HG02885 (cell line): ENCODE results near the gene RFX8.
"Not testable (repeated sequence)": the region's sequence is repeated elsewhere in the genome, so short reads cannot be mapped to it uniquely, and the experiment has no call there.

Experiments used
- ATAC-seq: cut with Tn5 transposase; IDR thresholded peaks from one replicate; pipeline ENCODE4 v1.9.1; 2021; ENCODE audit warnings: mild to moderate bottlenecking; ENCODE audit not compliant: unreplicated experiment, poor library complexity

RFX8 gene

DNA sequence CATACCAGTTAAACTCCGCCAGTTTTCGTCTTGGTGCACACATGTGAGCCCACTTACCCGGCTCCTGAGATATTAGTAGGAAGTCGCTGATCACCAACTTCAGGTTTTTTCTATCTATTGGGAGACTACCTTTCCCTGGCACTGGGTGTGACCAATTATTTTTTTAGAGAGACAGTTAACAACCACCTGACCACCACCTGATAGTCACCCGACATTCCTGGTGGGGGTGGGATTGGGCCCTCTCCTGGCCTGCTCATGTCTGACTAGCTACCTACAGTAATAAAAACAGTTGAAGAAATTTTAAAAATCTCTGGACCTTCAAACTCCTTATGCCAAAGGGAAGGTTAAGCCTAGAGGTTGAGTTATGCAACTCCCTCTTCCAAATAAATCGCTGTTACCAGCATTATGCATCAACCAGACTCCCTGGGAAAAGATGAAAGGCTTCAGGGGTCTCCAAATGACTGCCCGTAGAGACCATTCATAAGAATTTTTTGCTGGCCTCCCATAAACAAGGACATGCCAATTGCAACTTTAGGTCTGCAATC, 115.4 kb downstream of the RFX8 start:
- ATAC-seq, result no peak

DNA sequence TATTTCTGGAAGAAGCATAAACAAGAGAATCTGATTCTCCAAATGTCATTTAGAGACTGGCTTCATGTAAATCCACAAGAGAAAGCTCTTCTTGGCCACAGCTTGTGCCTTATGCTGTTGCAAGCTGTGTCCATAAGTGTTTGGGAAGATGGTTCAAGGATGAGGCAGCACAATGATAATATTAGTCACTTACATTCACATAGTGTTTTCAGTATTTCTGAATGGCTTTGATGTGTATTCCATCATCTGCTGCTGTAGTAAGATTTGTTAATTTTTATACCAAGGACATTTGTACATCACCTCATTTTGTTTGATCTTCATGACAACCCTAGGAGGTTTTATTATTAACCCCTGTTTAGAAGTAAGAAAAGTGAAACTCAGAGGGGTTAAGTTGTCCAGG, 117.5 kb downstream of the RFX8 start:
- no peak for ATAC-seq

DNA sequence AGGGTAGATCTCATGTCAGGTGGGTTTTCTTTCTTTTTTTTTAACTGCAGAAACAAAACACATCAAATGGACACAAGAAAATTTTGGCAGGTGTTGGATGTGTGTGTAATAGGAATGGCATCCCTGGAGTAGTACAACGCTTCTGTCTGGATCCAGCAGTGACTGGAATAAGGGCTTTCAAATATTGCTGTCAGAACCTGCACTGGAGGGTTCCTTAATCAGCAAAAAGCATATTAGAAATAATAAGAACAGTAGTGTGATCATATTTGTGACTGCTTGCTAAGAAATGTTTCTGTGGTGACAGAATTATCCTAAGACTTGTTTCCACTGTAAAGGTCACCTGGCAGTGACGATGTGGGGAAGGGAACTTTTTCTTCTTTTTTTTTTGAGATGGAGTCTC, 118.4 kb downstream of the RFX8 start:
- ATAC-seq, result no peak

DNA sequence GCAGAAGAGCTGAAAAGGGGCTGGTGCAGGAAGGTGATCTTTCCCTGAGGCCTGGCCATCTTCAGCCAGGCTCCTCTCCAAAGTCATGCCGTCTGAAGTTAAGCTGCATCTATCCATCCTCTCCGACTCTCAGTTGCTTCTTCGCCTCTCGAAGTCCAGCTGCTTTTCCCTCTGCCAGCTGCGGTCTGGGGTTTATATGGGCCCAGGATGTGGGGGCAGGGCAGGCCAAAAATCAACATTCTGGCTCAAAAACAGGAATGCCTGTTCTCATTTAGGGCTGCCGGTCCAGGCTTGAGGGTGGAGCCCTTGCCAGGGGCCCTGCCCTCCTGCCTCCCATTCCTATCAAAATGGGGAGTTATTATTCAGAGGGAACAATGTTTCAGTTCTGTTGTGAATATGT, 118.9 kb downstream of the RFX8 start:
- no peak for ATAC-seq

DNA sequence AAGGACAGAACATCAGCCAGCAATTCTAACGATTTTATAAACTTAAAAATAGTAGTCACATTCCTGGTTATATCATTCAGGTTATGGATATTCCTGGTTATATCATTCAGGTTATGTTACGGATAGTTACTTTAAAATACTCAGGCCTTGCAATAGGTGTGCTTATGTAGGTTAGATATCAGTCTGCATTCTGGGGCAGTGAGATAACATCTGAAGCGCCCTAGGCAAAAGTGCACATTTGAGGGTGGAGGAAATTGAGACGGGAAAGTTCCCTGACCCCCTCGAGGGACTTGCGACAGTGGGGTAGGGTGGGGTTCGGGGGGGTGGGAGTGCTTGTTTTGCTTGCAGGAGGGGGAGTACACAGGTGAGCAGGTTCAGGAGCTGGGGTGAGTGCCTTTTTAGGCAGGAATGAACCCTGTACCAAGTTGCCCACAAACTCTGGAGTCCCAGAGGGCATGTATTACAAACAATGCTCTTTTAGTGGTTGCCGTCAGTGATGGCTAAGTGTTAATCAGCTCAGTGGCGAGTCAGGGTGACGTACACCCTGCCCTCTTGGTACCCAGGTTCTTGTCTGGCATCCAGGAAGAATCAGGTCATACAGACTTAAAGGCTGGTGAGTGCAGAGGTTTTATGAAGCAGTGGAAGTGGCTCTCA, 119.4 kb downstream of the RFX8 start:
- no peak for ATAC-seq

DNA sequence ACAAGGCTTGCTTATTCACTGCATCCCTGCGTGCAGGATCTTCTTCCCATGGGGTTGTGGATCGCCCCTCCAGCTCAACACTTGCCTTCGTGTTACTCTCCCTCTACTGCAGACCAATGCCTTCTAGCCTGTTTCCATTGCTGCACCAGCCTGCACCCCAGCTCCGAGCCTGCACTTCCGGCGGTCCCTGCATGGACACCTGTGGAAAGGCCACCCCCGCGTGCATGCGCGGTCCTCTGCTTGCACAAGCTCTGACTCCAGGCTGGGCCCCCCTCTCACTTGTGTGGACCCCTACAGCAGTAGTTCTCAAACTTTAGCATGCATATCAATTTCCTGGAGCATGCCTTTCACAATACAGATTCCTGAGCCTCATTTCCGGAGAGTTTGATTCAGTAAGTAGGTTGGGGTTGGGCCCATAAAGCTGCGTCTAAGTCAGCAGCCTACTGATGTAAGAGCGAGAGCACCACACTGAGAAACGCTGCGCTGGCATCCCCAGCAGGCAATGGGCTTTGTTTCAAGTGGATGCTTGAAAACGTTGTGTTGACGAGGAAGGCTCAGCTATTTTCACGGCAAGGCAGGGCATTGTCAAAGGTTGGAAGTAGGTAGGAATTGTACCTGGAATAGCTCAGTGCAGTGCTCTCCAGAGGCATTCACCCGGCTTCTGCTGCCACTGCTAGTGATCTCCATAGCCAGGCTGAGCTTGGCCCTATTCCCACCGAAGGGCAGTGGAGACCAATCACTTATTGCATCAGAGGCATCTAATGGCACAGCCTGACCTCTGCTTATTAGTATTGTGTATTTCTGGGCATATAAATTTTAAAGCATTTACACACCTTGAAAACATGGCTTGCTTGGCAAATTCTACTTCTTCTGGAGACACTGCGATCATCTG, 120.2 kb downstream of the RFX8 start:
- no peak for ATAC-seq

DNA sequence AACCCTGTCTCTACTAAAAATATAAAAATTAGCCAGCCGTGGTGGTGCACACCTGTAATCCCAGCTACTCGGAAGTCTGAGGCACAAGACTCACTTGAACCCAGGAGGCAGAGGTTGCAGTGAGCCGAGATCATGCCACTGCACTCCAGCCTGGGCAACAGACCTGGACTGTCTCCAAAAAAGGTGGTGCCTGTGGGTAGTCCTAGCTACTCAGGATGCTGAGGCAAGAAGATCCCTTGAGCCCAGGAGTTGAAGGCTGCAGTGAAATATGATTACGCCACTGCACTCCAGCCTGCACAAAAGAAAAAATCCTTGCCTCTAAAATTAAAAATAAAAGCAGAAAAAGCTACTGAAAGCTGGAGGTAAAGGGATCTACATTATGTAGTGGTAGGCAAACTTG, 122.3 kb downstream of the RFX8 start:
- not testable (repeated sequence) for ATAC-seq

DNA sequence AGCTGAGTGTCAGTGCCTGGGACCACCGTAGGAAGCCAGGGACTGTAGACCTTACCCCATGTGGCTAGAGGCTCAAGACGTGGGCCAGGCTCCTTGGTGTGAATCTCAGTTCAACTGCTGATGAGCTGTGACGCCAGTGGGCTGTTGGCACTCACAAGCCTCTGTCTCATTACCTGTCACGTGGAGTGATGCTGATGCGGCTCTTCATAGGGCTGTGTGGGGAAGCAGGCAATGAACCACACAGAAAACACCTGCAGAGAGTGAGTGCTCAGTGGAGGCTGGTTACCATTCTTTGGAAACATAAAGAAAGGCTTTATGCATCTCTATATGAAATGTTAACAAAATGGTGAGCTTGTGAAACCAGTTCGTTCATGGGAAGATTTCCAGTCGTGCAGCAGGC, 123.7 kb downstream of the RFX8 start:
- no peak for ATAC-seq

DNA sequence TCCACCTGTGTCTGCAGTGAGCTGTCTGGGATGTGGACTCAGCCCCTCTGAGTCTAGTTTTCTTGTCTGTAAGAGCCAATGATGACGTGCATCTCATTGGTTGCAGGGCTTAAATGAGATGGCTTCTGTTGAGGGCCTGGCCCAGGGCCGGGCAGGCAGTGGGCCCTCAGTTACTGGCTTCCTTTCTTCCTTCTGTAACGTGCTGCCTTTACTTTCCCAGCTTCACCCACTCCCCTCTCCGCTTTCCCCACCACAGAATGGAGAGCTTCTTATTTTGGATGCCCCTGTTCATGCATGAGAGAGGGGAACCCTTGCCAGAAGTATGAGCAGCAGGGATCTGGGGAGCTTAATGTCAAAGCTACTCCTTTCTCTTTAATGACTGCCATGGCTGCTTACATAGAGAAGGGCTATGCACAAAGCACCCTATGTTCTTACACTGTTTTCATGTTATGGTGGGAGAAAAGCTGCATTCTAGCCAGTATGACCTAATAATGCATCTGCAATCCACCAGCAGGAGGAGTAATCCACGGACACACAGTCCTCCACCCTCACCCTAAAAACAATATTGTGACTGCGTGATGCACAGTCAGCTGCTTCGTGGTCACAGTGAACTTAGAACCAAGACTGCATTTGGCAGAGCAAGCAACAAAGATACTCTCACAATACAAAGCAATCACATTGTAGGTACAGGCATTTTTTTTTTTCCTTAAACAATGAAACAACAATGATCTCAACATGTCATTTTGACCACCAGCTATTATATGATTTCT, 124.8 kb downstream of the RFX8 start:
- ATAC-seq, result no peak

DNA sequence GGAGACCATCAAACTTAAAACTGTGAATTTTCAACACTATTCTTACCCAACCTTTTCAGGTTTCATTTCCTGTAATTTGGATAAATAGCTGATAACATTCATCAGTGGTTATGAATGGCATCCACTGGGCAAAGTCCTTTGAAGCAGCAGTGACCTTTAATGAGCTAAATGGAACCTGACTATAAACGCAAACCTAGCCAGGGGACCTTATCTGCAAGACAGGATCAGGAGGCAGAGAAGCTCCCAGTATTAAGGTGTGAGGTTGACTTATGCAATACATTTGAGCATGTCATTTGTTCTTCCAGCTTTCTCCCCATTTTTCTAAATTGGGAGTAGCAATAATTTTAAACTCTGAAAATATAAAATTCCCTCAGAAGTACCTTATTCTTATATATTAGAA, 126.0 kb downstream of the RFX8 start:
- no peak for ATAC-seq
